ENCODE measurements around the gene ADCY3.
"Not testable (repeated sequence)": the region's sequence is repeated elsewhere in the genome, so short reads cannot be mapped to it uniquely, and the experiment has no call there.

ADCY3 gene

DNA sequence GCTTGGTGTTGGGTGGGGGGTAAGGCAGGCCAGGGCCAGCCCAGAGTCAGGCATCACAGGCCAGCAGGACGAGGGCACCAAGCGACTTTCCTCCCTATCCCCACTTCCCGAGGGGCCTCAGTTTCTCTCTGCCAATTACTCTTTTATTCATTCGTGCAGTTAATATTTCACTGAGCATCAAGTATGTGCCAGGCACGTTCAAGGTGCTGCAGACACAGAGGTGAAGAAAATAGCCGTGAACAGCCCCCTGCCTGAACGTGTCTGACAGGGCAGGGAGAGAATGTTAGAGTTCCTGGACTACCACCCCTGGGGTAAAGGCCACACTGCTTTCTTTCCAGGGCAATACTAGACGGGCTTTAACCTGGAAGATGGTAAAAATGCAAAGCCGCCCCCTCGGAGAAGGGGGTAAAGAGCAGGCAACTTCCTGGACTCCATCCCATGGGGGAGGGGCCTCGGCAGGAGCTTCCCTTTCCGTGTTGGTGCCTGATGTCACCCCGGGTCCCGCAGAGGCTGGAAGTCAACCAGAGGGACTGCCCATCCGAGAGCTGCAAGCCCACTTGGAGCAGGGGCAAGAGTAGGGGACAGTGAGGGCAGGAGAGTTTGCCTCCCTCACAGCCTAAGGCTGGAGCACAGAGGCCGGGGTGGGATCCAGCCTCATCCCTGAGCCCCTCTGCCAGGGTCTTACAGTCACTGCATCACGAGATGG lies 79.7 kb downstream of the ADCY3 start:
- Mint-ChIP-seq H3K4me3 (no peak overlapping the region), H3K4me1 (no peaks in the 10 kb centered on the region), H3K27ac (no peak overlapping the region), H3K36me3 (peaks cover 3% of the 10 kb centered on the region), H3K27me3 (no peaks in the 10 kb centered on the region), H3K9me3 (no peaks in the 10 kb centered on the region)

DNA sequence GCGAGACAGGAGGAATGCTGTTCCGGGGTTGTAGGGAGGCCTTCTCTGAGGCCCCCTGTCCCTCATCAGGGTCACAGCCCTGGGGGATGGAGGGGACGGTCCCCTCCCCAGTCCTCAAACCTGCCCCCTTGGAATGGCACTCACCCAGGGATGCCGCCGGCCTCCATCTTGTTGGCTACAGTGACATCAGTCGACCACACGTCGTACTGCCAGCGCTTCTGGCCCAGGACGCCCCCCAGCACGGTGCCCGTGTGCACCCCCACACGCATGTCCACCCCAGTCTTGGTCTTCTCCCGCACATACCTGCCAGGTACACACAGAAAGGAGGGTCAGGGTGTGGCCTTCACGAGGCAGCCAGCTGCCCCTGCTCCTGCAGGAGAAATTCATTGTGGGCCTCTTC lies 80.3 kb downstream of the ADCY3 start:
- Mint-ChIP-seq H3K27me3 (no peaks in the 10 kb centered on the region), H3K4me1 (no peaks in the 10 kb centered on the region), H3K4me3 (no peak overlapping the region), H3K36me3 (peaks cover 3% of the 10 kb centered on the region), H3K27ac (no peak overlapping the region), H3K9me3 (no peaks in the 10 kb centered on the region)

- Mint-ChIP-seq H3K27ac (no peak overlapping the region), H3K4me3 (no peak overlapping the region), H3K9me3 (no peaks in the 10 kb centered on the region), H3K27me3 (no peaks in the 10 kb centered on the region), H3K4me1 (no peaks in the 10 kb centered on the region), H3K36me3 (peaks cover 2% of the 10 kb centered on the region)
These were observed 81.5 kb downstream of the ADCY3 start for GRCh38 chr2:24838541-24838940.

GRCh38 chr2:24837996-24838513 lies 82.0 kb downstream of the ADCY3 start:
- no peak overlapping the region for H3K4me3 Mint-ChIP-seq
- no peaks in the 10 kb centered on the region for H3K9me3 Mint-ChIP-seq
- H3K27me3 Mint-ChIP-seq, result no peaks in the 10 kb centered on the region
- peaks cover 1% of the 10 kb centered on the region for H3K36me3 Mint-ChIP-seq
- H3K4me1 Mint-ChIP-seq, result no peaks in the 10 kb centered on the region
- no peak overlapping the region for H3K27ac Mint-ChIP-seq

DNA sequence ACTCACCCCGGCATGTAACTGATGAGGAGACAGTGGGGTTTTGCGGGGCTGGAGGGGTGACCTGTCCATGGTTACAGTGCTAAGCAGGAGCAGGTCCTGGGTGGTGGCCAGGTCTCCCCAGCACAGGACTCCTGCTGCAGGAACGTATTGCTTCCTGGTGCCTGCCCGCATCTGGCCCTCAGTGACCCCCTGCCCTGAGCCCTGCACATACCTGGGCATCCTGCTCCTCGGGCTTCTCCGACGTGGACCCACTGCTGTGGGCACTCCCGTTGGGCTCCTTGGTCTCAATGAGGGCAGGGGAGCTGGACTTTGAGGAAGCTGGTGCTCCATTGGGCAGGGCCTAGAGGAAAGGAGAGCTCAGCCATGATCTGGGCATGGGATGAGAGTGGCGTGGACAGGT lies 83.3 kb downstream of the ADCY3 start:
- no peak overlapping the region for H3K27ac Mint-ChIP-seq
- no peaks in the 10 kb centered on the region for H3K27me3 Mint-ChIP-seq
- peaks cover 1% of the 10 kb centered on the region for H3K36me3 Mint-ChIP-seq

GRCh38 chr2:24836206-24836605 lies 83.8 kb downstream of the ADCY3 start:
- H3K4me3 Mint-ChIP-seq, result no peak overlapping the region
- no peak overlapping the region for H3K27ac Mint-ChIP-seq
- no peaks in the 10 kb centered on the region for H3K27me3 Mint-ChIP-seq
- no peaks in the 10 kb centered on the region for H3K4me1 Mint-ChIP-seq
- H3K9me3 Mint-ChIP-seq, result no peaks in the 10 kb centered on the region
- H3K36me3 Mint-ChIP-seq, result peaks cover 1% of the 10 kb centered on the region

More for the DNA sequence above, 83.3 kb downstream of the ADCY3 start:
- Mint-ChIP-seq H3K4me1 (no peaks in the 10 kb centered on the region), H3K4me3 (no peak overlapping the region), H3K9me3 (no peaks in the 10 kb centered on the region)

DNA sequence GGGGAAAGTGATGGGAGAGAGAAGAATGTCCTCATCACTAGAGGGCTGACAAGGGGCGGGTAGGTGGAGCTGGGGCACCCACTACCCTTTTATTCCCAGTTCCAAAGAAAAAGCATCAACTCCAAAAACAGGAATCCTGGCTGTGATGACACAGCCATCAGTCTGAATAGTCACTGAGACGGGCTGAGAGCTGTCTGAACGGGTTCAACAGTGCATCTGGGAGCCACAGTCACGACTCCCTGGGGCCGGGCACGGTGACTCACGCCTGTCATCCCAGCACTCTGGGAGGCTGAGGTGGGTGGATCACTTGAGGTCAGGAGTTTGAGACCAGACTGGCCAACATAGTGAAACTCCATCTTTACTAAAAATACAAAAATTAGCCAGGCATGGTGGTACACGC lies 84.6 kb downstream of the ADCY3 start:
- not testable (repeated sequence) for H3K27ac Mint-ChIP-seq, H3K36me3 Mint-ChIP-seq, H3K4me1 Mint-ChIP-seq

GRCh38 chr2:24834733-24835395 lies 85.2 kb downstream of the ADCY3 start:
- H3K4me1 Mint-ChIP-seq, result no peaks in the 10 kb centered on the region
- H3K36me3 Mint-ChIP-seq, result no peaks in the 10 kb centered on the region
- H3K27me3 Mint-ChIP-seq, result no peaks in the 10 kb centered on the region
- no peaks in the 10 kb centered on the region for H3K9me3 Mint-ChIP-seq
- H3K4me3 Mint-ChIP-seq, result no peak overlapping the region
- H3K27ac Mint-ChIP-seq, result no peak overlapping the region

More for the DNA sequence above, 84.6 kb downstream of the ADCY3 start:
- H3K9me3 Mint-ChIP-seq, H3K27me3 Mint-ChIP-seq, H3K4me3 Mint-ChIP-seq: not testable (repeated sequence)

DNA sequence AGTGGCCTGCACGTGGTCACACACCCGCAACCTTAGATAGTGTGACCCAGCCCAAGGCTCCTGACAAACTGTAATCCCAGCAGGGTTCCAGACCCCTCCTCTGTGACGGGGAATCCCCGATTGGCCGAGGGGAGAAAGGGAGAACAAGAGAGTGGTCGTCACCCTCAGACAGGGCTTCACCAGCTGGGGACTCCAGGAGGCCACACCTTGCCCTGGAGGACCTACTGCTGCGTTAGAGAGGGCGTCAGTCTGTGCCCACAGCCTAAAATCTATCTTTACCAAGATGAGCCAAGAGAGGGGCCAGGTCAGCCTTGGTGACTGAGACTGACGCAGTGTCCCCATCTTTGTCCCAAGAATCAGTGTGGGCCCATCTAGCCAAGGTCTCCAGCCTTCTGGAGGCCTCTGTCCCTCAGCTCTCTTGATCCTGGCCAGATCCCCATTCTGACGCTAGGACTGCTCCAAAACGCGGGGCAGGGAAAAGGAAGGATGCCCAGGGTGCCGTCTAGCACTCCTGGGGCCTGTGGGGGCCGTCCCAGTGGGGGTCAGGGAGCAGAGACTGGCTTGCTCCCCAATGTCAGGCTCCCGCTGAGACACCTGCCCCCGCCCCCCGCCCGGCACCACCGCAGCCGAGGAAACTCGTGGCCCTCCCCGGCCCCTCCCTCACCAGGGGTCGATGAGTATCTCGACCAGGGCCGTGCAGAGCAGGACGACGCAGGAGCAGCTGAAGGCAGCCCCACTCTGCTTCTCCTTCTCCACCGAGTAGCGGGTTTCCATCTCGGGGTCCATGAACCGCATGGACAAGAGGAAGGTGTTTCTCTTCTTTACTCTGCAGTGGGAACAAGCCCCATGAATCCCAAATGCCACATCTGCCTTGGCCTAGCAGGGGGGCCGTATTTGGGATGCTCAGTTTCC lies 86.0 kb downstream of the ADCY3 start:
- Mint-ChIP-seq H3K4me3 (no peak overlapping the region), H3K36me3 (no peaks in the 10 kb centered on the region), H3K27ac (no peak overlapping the region), H3K9me3 (no peaks in the 10 kb centered on the region), H3K4me1 (no peaks in the 10 kb centered on the region), H3K27me3 (no peaks in the 10 kb centered on the region)

GRCh38 chr2:24832931-24833701 lies 86.9 kb downstream of the ADCY3 start:
- no peak overlapping the region for H3K4me3 Mint-ChIP-seq
- no peak overlapping the region for H3K27ac Mint-ChIP-seq
- no peaks in the 10 kb centered on the region for H3K36me3 Mint-ChIP-seq
- H3K4me1 Mint-ChIP-seq, result no peaks in the 10 kb centered on the region
- H3K9me3 Mint-ChIP-seq, result no peaks in the 10 kb centered on the region
- no peaks in the 10 kb centered on the region for H3K27me3 Mint-ChIP-seq

- Mint-ChIP-seq H3K9me3 (no peaks in the 10 kb centered on the region), H3K27ac (no peak overlapping the region), H3K4me1 (no peaks in the 10 kb centered on the region), H3K4me3 (no peak overlapping the region), H3K36me3 (no peaks in the 10 kb centered on the region), H3K27me3 (no peaks in the 10 kb centered on the region)
These were observed 87.5 kb downstream of the ADCY3 start for GRCh38 chr2:24832521-24832920.

DNA sequence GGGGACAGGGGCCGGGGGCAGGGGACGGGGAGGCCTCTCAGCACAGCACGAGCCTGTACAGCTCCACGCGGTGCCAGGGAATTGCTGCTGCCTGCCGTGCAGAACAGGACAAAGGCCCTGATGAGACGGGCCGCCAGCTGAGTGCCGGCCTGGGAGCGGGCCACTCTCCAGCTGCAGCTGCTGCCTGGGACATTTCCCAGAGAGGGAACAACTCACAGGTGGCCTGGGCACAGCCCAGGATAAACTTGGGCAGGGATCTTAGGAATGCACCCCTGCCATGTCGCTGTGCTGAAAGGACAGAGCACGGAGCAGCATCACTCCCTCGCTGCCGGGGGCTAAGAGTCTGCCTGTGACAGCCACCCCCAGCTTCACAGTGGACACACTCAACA lies 88.0 kb downstream of the ADCY3 start:
- H3K27me3 Mint-ChIP-seq, result no peaks in the 10 kb centered on the region
- H3K9me3 Mint-ChIP-seq, result no peaks in the 10 kb centered on the region
- H3K4me1 Mint-ChIP-seq, result no peaks in the 10 kb centered on the region
- no peak overlapping the region for H3K27ac Mint-ChIP-seq
- H3K36me3 Mint-ChIP-seq, result no peaks in the 10 kb centered on the region
- no peak overlapping the region for H3K4me3 Mint-ChIP-seq

- Mint-ChIP-seq H3K27ac (peak overlapping the region; percentile 70), H3K27me3 (no peaks in the 10 kb centered on the region), H3K4me1 (peaks cover 2% of the 10 kb centered on the region)
These were observed 88.6 kb downstream of the ADCY3 start for GRCh38 chr2:24831221-24832072.

GRCh38 chr2:24830786-24831185 lies 89.3 kb downstream of the ADCY3 start:
- no peak overlapping the region for H3K27ac Mint-ChIP-seq
- no peaks in the 10 kb centered on the region for H3K36me3 Mint-ChIP-seq
- peaks cover 5% of the 10 kb centered on the region for H3K4me1 Mint-ChIP-seq
- no peaks in the 10 kb centered on the region for H3K27me3 Mint-ChIP-seq
- no peaks in the 10 kb centered on the region for H3K9me3 Mint-ChIP-seq
- H3K4me3 Mint-ChIP-seq, result no peak overlapping the region

More at GRCh38 chr2:24831221-24832072, 88.6 kb downstream of the ADCY3 start:
- Mint-ChIP-seq H3K4me3 (no peak overlapping the region), H3K36me3 (no peaks in the 10 kb centered on the region), H3K9me3 (no peaks in the 10 kb centered on the region)

All from activated naive CD4-positive, alpha-beta T cell treated with anti-CD3 and anti-CD28 coated beads, Interleukin-2, amount 50 U/mL, for 24 hours (primary cell).